EH (cell line): ENCODE results near the gene SPATA13.

Experiments
- DNase-seq: peaks from one replicate; pipeline ENCODE4 v3.0.0-alpha.2; 2015; ENCODE audit warnings: low read depth

The SPATA13 gene

DNA sequence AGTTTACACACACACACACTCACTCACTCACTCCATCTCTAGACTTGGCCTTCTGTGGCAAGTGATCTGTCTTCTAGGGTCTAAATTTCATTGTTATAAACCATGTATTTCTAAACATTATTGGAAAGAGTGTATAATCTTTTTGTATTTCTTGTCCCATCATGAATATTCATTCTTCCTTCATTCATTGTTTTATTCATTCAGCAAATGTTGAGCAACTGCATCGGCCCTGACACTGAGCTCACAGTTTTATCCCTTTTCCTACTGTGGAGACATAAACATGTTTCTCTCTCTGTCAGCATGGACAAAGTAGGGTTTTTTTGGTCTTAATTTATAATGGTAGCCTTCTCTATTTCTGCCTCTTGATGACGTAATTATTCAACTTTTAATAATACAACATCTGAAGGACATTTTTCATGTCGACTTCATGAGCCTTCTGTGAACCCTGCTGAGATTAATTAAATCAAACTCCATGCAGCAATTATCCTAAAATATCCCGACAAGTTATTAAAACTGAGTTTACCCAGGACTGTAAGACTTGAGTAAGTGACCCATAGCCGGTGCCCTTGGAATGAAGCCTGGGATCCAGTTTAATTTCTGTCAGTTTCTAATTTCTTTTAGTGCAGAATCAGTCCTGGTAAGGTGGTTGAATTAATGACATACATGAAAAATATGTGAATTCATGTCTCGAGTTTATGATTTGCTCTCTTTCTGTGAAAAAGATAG lies 7.3 kb downstream of the SPATA13 start:
- DNase-seq: no peak

- DNase-seq: no peak
Observed at GRCh38 chr13:24168392-24168750, 7.9 kb downstream of the SPATA13 start.

DNA sequence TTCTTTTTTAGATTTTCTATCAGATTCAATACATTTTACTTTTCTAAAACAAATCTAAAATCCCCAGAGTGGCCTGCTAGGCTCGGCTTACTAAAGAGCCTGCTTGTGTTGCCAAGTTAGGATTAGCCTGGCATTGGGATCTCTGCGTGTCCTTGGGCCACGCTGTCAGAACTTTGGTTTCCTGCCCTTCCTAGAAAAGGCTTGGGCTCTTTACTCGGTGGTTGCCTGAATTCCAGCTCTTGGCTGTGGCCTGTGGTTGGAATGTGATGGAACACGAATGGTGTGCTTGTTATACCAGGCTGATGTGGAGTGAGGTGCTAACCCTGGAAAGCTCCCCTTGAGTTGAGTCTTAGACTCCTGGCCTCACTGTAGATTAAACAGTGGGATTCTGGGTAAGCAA lies 8.5 kb downstream of the SPATA13 start:
- no peak for DNase-seq

GRCh38 chr13:24172071-24172470 lies 11.6 kb downstream of the SPATA13 start:
- DNase-seq: no peak

DNA sequence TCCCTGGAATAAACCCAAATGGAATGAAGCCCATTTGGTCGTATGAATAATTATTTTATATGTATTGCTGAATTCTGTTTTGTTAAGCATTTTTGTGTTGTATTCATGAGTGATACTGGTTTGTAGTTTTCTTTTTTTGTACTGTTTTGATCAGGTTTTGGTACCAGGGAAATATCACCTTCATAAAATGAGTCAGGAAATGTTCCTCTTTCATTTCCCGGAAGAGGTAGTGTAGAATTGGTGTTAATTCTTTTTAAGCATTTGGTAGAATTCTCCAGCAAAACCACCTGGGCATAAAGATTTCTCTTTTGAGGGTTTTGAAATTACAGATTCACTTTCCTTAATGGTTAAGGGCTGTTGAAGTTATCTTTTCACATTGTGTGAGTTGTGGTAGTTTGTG lies 13.3 kb downstream of the SPATA13 start:
- no peak for DNase-seq

- DNase-seq: no peak
Observed at GRCh38 chr13:24175847-24176246, 15.3 kb downstream of the SPATA13 start.

GRCh38 chr13:24176351-24177101 lies 16.0 kb downstream of the SPATA13 start:
- no peak for DNase-seq

DNA sequence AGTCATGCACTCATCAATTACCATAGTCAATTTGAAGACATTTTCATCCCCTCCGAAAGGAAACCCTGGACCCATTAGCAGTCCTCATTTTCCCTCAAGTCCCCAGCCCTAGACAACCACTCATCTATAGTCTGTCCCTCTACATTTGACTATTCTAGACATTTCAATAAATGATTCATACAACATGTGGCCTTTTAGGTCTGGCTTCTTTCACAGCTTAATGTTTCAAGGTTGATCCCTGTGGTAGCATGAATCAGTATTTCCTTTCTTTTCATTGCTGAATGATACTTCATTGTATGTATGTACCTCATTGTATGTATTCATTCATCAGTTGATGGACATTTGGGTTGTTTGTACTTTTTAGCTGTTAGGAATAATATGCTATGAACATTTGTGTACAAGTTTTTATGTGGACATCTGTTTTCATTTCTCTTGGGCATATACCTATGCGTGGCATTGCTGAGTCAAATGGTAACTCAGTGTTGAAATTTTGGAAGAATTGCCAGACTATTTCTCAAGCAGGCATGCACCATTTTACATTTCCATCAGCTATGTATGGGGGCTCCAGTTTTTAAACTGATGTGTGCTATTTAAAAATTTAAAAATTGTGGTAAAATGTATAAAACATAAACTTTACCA lies 18.4 kb downstream of the SPATA13 start:
- DNase-seq: peak; percentile 22

- DNase-seq: no peak
Observed at GRCh38 chr13:24179486-24179850, 18.9 kb downstream of the SPATA13 start.

- peak; percentile 56 for DNase-seq
Observed at GRCh38 chr13:24180750-24181377, 20.3 kb downstream of the SPATA13 start.

DNA sequence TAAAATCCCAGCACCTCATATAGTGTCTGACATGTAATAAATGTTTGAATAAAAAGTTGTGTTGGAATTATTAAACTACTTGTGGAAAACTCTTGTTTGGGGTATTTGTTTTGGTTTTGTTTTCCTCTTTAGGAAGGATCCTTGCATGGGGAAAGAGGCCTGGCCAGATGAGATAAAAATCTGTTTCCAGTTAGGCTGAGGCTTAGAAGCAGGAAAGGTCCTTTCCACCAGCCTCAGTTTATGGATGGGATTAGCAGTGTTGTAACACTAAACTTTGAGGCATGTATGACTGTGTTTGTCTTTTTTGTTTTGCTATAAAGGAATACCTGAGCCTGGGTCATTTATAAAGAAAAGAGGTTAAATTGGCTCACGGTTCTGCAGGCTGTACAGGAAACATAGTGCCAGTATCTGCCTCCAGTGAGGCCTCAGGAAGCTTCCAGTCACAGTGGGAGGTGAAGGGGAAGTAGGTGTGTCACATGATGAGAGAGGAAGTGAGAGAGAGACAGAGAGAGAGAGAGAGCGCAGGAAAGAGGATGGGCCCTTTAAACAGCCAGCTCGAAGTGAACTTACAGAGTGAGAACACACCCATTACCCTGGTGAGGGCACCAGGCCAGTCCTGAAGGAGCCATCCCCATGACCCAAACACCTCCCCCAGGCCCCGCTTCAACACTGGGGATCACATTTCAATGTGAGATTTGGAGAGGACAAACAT lies 21.6 kb downstream of the SPATA13 start:
- DNase-seq: no peak

- no peak for DNase-seq
Observed at GRCh38 chr13:24182703-24183081, 22.2 kb downstream of the SPATA13 start.

DNA sequence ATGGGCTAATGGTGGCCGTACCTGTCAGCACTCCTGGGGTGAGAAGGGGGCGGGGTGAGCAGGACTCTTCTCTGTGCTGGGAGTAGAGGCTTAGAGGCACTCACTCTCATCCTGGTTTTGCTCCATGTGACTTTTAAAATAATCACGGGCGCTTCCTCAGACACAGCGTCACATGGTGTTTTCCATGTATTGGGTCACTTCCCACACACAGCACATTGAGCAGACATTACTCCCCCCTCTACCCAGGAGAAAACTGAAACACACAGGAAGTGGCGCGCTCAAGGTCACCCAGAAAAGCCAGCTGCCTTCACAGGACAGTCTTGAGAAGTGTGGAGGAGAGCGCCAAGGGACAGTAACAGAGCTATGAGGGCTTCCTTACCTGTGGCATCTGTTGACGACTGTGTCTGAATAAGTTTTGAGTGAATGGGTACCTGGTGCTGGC lies 23.2 kb downstream of the SPATA13 start:
- no peak for DNase-seq

- DNase-seq: no peak
Observed at GRCh38 chr13:24184265-24184841, 23.8 kb downstream of the SPATA13 start.

GRCh38 chr13:24184882-24185281 lies 24.4 kb downstream of the SPATA13 start:
- DNase-seq: no peak

DNA sequence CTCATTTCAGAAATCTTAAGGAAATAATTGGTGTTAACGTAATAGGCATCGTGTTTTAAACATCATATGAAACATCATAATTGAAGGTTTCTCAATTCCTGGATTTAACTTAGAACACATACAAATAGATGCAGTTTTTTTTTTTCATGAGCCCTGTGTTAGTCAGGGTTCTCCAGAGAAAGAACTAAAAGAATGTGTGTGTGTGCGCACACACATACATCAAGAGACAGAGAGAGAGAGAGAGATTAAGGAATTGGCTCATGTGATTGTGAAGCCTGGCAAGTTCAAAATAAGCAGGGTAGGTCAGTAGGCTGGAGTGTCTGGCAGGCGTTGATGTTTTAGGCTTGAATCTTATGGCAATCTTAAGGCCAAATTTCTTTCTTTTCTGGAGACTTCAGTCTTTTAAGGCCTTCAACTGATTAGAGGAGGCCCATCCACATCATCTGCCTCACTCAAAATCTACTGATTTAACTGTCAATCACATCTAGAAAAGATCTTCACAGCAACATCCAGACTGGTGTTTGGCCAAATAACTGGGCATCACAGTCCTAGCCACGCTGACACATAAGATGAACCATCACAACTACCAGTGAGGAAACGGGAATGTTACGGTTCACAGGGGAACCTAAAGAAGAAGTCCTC lies 25.2 kb downstream of the SPATA13 start:
- peak; percentile 65 for DNase-seq

- DNase-seq: peak; percentile 26
Observed at GRCh38 chr13:24187185-24187584, 26.7 kb downstream of the SPATA13 start.

DNA sequence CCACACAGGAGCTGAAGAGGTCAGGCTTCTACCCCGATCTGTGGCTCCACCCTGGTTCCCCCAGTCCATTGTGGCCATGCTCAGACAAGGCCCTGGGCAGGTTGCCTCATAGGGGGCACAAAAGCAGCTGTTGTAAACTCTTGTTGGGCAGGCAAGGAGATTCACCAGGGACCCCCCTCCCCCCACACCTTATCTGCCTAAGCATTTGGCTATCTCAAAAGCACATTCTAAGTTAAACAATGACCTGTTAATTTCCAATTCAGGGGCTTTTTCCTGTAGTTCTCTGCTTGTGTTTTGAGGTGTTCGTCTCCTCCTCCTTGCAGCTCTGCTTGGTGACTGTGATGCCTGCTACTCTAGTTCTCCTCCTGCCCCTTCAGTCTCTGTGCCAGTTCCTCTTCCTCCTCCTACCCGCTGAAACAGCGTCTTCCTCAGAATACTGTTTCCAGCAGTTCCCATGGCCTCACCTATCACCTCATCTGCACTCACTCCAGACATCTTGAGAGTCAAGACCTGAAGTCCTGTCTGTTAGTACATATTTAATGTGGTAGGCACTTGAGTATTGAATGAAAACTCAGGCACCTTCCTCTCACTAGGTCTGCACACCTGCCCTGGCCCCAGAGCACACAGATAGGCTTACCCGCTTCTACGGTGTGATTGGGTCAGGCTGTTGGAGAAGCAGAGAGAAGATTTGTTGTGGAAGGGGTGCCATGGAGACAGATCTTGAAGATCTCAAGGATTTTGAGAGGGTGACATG lies 31.7 kb downstream of the SPATA13 start:
- DNase-seq: no peak

- DNase-seq: no peak
Observed at GRCh38 chr13:24192811-24193162, 32.3 kb downstream of the SPATA13 start.

- DNase-seq: no peak
Observed at GRCh38 chr13:24194447-24194846, 33.9 kb downstream of the SPATA13 start.

DNA sequence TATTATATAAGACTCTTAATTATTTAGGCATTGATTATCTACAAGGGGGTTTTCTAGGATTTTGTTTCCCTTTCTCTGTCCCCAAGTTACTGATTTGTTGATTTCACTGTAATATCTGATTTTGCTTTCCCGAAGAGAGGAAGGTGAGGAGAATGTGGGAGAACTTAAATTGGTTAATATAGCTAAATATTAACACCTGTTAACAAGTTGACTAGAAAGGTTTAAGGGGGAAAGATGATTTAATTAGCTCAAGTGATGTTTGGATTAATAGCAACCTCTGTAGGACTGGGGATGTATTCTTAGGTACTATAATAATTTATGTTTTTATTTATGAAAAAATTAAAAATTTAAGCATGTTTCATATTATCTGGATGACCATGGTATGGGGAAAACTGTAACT lies 35.1 kb downstream of the SPATA13 start:
- DNase-seq: no peak
